GM19455 (cell line): Measurements from ENCODE around the gene LCN12.

Experiments
- ATAC-seq: cut with Tn5 transposase; IDR thresholded peaks from one replicate; pipeline ENCODE4 v1.9.1; 2021; ENCODE audit not compliant: unreplicated experiment

The LCN12 gene, protein sequence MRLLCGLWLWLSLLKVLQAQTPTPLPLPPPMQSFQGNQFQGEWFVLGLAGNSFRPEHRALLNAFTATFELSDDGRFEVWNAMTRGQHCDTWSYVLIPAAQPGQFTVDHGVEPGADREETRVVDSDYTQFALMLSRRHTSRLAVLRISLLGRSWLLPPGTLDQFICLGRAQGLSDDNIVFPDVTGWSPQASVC

DNA sequence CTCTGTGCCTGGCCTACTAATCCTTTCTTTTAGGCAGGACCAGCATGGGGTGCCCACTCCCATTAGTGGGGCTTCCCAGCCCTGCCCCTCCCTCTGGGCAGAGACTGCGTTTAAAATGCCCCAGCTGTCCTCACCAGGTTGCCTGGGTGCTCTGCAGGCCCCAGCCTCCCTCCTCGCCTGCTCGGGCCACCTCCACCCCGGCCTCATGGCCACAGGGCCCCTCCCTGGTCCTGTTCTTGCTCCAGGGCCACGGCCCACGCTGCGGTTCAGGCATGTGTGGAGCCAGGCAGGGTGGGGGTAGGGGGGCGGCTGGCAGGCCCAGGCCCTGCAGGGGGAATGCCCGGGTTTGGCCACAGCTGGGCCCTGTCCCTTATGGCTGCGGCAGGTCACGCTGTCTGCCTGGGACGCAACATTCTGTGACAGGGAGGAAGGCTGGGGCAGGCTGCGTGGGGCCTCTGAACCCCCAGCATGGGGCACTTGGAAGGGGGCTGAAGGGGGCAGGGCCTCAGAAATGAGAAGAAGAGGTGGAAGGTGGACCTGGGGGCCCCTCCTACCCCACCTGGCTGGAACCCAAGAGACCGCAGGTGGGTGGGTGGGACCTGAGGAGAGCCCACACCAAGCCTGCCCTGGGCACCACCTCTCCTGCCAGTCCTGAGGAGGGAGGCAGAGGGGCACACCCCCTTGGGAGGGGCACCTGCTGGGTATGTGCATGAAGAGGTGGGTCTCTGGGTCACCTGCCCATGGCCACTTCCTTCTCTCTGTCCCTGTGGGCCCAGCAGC lies at the start of gene LCN12:
TSS of gene LCN12 (plus strand) at position 733 of the 780 bp plus-strand sequence. CDS start 55 bp downstream, outside the sequence.
- ATAC-seq = no peak

DNA sequence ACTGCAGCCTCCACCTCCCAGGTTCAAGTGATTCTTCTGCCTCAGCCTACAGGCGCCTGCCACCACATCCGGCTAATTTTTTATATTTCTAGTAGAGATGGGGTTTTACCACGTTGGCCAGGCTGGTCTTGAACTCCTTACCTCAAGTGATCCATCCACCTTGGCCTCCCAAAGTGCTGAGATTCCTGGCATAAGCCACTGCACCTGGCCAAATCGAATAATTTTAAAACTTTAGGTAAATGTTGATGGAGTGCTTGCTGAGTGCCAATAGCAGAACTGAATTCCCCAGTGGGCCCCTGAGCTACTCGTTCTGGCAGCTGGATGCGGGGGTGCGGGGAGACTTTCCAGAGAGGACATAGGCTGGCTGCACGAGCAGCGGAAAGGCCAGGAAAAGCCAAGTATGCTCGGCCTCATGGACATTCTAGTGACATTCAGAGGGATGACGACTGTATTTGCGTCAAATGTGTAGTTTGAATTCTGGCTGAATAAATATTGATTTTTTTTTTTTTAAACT lies 49.0 kb upstream of the LCN12 start:
- no peak for ATAC-seq

DNA sequence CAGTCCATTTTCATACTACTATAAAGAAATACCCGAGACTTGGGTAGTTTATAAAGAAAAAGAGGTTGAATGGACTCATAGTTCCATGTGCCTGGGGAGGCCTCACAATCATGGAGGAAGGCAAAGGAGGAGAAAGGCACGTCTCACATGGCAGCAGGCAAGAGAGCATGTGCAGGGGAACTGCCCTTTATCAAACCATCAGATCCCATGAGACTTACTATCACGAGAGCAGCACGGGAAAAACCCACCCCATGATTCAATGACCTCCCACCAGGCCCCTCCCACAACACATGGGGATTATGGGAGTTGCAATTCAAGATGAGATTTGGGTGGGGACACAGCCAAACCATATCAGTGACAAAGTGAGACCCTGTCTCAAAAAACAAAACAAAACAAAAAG lies 45.8 kb upstream of the LCN12 start:
- ATAC-seq = no peak

DNA sequence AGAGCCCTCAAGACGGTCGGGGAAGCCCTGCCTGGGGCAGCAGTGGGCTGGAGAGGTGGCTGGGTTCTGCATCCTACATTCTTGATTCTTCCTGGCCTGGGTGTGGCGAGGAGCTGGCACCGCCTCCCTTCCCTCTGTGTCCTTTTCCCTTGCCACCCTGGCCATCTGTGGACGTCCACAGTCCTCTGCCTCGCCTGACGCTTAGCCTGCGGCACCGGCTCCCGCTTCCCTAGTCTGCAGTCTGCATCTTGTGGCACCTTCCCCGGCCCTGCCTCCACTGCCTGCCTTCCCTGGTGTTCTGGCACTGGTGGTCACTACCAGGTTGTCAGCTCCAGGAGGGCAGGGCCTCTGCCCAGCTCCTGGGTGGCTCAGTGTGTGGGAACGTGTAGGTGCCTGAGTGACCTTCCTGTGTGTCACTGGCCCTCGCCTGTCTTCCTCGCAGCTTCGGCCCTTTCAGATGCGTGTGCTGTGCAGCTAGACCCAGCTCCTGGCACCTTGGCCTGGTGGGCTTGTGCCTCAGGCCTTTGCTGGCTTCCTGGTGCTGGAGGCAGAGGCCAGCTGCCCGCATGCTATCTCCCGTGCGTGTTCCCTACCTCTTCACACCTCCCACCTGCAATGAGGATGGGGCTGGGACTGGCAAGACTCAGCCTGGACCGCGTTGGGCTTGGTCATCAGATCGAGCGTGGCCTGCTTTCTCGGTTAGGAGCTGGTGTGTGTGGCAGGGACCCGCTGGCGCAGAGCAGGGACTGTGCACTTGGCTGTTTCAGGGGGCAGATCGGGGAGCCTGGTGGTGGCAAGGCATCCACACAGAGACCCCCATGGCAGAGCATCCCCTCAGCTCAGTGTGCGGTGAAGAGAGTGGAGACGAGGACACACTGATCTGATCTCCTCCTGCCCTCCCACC lies 44.8 kb upstream of the LCN12 start:
- no peak for ATAC-seq

DNA sequence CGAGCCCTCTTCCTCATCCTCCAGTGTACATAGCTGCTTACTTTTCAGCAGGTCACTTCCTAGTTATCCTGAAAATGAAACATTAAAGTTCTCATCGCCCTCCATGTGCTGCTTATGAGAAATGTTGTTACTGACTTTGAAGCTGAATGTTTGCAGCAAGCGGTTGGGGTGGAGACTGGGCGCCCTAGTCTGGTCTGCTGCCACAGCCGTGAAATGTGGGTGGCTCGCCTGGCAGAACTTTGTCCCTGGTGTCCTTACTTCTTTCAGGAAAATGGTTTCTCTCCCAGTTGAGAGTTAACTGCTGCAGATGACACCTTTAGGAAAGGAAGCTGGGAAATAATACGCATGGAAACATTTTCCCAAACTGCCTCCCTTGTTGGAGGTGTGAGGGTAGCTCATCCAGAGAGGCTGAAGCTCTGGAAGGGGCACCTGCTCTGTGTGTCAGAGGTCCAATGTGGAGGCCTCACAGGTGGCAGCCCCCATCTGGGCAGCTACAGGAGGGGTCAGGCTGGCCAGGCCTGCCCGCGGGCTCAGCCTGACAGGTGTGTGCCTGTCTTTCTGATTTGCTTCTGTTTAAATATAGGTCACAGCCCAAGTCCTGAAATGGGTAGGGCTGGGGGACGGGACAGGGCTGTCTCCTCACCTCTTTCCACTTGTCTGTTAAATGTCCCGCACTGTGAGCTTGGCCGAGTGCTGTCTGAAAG lies 41.7 kb upstream of the LCN12 start:
- ATAC-seq = no peak

DNA sequence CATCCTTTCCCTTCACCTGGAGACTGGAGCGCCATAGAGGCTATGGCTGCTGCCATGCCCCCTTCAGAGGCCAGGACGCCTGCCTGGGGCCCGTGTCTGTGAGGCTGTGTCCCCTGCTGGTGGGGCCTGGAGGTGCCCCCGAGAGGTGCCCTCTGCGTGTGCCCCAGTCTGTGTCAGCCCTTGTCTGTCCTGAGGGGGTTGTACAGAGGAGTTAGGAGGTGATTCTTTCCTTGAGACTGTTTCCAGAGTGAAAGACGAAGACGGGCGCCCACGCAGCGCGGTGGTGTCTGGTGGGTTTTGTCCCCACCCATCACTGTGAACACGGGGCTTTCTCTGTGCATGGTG lies 41.2 kb upstream of the LCN12 start:
- ATAC-seq = no peak

DNA sequence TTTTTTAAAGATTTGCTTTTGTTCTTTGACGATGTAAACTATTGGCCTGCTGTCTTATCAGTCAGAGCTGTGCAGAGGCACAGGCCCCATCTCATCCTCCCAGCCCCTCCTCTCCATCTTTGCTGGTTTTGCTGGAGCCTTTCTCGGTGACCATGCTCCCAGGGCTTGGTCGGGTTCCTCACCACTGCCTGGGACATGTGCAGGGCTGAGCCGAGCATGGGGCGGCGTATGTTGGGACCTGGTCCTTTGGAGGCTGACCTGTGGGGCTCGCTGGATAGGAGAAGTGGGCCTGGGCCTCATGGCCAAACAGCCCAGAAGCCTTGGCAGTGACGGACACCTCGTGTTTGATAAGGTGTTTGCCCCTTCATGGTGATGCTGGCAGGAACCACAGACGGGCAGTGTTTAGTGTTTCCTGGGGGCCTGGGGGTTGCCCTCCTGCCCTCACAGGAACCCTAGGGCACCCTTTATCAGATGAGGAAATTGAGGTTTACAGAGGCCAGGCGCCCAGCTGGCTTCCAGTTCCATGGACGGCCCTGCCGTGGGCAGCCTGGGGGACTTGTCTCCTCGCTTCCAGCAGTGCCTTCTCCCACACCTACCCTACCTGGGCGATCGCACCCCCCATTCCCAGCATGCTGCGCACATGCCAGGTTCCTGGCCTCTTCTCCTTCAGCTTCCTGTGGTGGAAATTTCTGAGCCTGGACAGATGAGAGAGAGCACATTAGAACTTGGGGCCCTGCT lies 38.2 kb upstream of the LCN12 start:
- no peak for ATAC-seq

DNA sequence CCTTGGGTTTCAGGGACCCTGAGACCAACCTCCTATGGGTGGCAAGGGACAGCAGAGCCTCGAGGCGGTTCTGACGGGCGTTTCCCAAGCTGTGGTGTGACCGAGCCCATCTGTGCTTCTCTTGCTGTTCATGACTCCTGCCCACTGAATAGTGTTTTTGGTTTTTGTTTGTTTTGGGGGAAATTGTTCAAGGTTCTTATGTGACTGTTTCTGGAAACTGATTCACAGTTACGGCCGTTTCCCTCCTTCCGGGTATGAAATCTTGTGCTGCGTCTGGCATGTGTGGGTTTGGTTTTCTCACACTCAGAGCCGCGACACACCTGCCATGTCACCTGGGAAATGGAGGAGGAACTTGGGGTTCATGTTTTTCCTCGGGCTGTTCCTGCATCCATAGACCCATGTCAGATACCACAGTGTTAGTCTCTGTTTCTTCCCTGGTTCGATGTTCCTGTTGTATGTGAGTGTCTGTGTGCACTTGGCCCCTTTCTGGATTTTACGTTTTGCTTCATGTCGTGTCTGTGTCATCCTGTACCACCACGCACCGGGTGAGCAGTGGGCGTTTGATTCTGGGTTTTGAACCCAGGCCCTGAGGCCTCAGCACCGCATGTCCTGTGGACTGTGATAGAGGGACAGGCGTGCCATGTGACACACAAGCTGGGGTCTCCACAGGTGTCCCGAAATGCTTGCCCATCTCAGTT lies 36.3 kb upstream of the LCN12 start:
- no peak for ATAC-seq

DNA sequence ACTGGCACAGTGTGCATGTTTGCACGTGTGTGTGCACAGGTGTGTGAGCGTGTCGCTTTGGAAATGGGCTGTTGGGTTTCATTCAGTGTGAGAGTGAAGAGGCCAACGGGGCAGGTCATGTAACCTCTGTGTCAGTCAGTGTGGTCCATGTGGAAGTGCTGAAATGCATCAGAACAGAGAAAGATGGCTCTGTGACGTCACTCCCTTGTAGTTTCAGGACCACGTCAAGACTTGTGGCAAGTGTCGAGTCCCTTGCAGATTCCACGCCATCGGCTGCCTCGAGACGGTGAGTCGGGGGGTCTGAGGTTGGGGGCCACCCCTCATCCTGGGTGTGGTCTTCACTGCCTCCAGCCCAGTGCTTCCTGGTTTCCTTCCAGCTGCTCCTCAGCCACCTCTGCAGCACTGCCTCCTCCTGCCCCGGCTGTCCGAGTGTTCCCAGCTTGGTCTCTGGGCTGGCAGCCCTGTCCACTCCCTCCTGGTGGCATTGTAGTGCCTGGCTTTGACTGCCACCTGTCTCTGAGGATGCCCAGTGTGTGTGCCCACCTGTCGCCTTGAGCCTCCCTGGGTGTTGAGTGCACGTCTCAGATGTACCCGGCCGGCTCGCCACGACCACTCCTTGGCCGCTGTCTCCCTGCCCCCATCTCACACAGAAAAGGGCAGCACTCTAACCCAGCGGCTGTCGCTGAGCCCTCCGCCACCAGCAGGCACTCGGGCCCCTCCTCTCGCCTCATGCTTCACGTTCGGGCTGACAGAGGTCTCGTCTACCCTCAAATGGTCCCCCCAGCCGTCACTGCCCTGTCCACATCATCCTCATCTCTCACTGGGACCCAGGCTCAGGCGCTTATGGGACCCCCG lies 35.5 kb upstream of the LCN12 start:
- ATAC-seq = no peak

DNA sequence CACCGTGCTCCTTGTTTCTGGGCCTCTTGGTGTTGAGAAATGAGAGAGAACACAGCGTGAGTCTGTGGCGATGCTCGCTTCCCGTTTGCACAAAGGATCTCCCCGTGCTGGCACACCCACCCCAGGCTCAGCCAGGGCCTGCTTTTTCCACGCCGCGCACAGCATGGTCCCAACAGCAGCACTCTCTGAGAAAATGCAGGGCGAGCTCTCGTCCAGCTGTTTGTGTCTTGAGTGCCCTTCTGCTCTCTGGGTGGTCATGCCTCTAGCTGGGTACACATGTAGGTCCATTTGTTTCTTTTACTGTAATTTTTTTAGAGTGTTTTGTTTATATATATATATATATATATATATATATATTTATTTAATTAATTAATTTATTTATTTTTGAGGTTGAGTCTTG lies 34.2 kb upstream of the LCN12 start:
- ATAC-seq = no peak

DNA sequence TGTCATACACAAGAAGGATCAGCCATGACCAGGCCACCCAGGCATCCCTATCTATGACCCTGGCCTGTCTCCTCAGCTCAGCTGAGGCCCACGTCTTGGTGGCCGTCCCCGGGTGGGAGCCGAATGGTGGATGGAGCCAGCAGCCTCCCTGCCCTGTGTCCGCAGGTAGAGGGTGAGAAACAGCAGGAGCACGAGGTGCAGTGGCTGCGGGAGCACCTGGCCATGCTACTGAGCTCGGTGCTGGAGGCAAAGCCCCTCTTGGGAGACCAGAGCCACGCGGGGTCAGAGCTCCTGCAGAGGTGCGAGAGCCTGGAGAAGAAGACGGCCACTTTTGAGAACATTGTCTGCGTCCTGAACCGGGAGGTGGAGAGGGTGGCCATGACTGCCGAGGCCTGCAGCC lies 32.0 kb upstream of the LCN12 start:
- no peak for ATAC-seq

DNA sequence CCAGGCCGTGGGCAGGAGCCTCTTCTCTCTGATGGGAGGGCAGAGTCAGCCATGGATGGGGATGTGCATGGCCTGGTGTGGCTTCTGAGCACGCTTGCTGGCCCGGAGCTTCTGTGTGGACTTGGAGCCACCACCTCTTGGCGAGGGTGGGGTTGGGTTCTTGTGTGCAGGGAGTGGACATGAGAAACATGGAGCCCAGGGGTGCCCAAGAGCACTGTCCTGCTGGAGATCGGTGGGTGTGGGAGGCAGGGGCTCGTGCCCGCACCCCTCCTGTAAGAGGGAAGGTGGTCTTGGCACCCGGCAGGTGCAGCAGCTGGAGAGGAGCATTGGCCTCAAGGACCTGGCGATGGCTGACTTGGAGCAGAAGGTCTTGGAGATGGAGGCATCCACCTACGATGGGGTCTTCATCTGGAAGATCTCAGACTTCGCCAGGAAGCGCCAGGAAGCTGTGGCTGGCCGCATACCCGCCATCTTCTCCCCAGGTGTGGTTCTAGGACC lies 31.3 kb upstream of the LCN12 start:
- no peak for ATAC-seq

DNA sequence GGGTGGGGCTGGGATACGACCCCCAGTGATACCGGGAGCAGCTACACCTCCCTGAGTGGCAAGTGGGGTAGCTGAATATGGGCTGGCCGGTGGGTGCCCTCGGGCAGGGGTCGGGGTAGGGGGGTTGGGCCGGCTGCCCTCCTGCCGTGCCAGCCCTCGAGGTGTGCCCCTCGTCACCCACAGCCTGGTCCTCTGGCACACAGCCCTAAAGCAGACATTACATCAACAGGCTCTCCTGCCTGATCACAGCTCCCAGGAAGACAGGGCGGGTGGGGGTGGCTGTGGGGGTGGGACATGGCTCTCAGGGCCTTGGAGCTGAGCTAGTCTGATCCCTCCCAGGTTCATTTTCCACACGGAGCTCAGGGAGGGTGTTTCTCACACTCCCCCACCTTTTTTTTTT lies 30.8 kb upstream of the LCN12 start:
- ATAC-seq = no peak

DNA sequence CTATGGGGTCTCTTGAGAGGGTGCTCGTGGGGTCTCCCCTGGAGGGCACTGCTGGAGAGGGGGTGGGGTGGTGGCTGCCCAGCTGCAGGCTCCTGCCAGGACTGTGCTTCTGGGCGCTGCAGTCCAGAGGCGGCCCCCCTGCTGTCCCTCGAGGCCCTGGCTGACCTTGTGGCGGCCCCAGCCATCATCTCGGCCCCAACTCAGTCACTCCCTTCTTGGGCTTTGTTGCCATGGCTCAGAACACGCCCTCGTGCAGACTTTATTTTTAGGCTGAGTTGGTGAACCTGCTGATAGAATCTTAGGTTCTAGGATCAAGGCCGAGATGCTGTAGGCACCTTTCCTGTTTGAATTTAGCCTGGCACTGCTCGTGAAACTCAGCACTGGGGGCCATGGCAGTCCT lies 30.4 kb upstream of the LCN12 start:
- no peak for ATAC-seq

DNA sequence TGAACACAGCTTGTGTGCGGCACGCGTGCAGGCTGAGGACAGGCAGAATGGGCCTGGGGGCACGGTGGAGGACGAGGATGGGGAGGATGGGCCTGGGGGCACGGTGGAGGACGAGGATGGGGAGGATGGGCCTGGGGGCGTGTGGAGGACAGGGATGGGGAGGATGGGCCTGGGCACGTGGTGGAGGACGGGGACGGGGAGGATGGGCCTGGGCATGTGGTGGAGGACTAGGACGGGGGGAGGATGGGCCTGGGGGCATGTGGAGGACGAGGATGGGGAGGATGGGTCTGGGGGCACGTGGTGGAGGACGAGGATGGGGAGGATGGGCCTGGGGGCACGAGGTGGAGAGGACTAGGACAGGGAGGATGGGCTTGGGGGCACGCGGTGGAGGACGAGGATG lies 29.5 kb upstream of the LCN12 start:
- ATAC-seq = no peak

DNA sequence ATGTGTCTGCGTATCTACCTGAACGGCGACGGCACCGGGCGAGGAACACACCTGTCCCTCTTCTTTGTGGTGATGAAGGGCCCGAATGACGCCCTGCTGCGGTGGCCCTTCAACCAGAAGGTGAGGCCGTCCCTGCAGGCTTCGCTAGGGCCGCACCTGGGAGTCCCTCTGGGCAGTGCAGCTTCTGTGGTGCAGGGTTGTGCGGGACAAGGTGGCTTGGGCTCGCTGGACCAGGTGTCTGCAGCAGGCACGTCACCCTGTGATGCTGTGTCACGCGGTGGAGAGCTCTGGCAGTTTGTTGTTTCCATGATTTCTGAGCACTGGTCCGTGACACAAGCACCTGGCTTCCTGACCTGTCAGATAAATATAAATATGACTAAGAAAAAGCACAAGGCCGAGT lies 28.2 kb upstream of the LCN12 start:
- ATAC-seq = no peak

DNA sequence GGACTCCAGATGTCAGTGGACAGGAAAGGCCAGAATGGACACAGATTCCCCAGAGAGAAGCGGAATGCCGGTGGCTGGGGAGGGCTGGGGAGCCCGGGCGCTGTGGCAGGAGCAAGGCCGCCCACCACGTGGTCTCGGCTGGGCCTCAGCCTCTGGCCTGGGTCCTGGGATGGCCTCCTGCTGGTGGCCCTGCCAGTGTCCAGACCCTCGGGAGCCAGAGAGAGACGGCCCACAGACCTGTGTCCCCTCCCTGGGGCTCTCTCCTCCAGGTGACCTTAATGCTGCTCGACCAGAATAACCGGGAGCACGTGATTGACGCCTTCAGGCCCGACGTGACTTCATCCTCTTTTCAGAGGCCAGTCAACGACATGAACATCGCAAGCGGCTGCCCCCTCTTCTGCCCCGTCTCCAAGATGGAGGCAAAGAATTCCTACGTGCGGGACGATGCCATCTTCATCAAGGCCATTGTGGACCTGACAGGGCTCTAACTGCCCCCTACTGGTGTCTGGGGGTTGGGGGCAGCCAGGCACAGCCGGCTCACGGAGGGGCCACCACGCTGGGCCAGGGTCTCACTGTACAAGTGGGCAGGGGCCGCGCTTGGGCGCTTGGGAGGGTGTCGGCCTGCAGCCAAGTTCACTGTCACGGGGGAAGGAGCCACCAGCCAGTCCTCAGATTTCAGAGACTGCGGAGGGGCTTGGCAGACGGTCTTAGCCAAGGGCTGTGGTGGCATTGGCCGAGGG lies 26.5 kb upstream of the LCN12 start:
- no peak for ATAC-seq

DNA sequence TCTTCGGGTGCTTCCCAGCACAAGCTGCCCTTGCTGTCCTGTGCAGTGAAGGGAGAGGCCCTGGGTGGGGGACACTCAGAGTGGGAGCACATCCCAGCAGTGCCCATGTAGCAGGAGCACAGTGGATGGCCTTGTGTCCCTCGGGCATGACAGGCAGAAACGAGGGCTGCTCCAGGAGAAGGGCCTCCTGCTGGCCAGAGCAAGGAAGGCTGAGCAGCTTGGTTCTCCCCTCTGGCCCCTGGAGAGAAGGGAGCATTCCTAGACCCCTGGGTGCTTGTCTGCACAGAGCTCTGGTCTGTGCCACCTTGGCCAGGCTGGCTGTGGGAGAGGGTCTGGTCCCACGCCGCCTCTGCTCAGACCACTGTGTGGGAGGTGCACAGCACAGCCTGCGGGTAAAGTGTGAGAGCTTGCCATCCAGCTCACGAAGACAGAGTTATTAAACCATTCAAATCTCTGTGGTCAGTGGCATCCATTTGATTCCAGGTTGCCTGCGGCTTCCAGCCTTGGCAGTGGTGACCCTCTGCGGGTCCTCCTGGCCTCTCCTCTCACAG lies 25.8 kb upstream of the LCN12 start:
- ATAC-seq = no peak
